Activated gamma-delta T cell treated with anti-CD3 and anti-CD28 coated beads, Interleukin-2, amount 50 U/mL, for 16 hours (primary cell): ENCODE data around the gene IZUMO4.

Experiments used
- DNase-seq: peaks from one replicate; pipeline ENCODE4 v3.0.0-alpha.2; 2020; ENCODE audit warnings: low read depth

The IZUMO4 gene

DNA sequence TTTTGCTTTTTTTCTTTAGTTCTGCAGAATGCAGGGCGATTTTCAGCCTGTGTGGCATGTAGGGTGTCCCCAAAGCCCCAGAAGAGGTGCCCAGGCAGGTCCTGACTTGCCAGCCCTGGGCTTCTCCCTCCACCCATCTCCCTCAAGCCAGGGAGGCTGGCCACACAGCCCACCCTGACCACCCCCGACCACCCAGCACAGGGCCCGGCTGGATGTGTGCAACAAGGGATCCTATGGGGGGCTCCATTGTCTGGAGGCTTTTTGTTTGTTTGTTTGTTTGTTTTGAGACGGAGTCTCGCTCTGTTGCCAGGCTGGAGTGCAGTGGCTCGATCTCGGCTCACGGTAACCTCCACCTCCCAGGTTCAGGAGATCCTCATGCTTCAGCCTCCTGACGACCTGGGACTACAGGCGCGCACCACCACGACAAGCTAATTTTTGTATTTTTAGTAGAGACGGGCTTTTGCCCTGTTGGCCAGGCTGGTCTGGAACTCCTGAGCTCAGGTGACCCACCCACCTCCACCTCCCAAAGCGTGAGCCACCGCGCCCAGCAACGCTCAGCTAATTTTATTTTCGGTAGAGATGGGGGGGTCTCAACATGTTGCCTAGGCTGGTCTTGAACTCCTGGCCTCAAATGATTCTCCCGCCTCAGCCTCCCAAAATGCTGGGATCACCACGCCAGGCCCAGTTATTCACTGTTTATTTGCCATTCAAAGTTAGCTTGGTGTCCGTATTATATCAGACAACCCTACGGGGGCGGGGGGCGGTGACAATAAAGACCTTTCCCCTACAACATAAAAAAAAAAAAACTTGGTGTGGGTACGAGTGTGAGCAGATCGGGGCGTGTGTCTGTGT lies 37.9 kb upstream of the IZUMO4 start:
- no peak for DNase-seq

DNA sequence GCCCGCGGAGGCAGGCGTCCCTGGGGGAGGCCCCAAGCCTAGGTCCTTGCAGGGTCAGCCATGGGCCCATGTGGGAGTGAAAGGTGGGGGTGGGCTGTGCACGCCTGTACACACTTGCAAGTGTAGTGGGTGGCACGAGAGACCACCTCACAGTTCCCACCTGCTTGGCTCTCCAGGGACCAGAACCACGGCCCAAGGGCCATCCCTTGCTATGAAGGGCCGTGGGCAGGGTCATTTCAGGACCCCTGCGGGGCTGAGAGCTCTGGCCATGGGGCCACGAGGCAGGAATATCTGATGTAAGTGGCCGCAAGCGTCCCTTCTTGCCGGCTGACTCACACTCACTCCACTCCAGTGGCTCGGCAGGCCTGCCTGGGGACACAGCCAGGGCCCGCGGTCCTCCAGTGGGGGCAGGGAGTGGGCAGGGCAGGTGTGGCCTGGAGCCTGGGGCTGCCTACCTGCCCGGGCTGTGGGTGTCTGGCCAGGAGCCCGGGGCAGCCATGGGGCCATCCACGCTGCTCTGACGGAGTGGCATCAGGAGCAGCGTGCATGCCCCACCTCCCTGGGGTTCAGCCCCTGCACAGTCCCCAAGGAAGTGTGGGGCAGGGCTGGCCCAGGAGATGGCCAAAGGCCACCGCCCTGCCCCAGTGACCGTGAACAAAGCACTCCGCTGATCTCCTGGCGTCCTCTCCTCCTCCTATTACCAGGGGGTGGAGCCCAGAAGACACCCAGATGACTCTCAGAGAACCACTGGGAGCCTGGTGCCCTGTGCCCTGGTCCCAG lies 37.1 kb upstream of the IZUMO4 start:
- DNase-seq, result no peak

DNA sequence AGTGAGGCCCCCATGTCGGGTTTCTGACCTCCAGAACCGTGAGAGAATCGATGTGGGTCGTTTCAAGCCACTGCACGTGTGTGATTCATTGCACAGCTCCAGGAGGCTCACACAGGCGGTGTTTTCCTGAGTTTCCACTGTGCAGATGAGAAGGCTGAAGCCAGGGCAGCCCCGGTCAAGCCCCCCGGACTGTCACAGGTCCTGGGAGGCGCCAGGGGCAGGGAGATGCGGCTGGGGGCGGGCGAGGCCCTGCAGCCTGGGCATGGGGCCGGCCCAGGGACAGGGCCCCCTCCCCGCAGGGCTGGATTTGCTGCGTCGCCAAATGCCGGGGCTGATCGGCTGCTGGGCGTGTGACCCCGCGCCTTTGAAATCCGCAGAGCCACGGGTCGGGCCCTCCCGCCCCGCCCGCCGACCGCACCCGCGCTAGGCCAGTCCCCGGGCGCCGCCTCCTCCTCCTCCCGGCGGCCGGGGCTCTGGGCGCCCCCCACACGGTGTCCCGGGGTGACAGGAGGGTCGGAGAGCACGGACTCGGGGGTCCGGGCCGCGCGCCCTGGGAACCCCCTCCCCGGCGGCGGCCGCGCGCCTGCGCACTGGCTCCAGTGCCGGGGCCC lies 35.7 kb upstream of the IZUMO4 start:
- DNase-seq, result no peak

DNA sequence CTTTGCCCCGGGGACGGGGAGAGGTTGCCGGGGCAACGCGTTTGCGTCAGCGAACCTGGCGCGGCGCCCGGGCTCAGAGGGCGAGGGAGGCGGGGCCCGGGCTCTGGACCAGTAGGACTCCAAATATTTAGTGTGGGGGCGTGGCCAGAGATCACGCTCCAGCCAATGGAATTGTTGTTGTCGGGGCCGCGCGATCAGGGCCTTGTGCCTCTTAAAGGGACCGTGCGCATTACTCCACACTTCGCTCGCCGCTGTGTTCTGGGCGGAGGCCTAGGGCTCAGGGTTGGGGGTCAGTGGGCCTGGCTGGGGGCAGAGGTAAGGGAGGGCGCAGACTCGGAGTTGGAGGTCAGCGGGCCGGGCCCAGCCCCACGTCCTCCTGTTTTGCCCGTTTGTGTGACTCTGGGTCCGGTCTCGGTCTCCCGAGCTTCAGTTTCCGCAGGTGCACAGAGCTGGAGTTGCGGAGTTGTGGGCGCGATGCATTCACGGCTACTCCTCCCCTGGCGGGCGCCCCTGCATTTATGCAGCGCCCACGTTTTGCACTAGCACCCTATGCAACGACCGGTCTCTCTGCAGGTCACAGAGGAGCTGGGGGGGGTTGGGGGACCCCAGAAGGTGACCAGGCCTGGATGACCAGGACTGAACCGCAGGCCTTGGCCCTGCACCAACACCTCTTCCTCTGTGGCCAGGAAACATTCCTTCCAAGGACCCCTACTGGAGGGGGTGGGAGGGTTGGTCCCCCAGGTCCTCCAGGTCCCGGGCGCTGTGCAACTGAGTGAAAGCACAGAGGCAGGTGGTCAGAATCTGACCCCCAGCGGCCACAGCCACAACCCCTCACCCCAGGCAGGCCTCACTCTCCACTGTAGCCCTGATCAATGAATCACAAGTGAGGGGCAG lies 35.0 kb upstream of the IZUMO4 start:
- DNase-seq, result peak; percentile 98

DNA sequence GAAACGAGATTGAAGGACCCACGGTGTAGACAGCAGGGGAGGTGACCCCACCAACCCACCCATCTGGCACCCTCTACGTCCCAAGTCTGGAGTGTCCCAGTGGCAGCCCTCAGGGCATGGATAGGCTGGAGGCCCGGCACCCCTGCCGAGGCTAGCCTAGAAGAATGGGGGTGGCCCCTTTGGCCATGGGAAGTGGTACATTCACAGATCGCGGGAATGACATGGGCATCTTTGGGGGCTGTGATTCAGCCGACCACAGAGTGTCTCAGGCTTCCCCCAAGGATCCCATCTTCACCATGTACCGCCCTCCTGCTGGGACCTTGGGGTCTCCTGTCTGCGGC lies 34.4 kb upstream of the IZUMO4 start:
- DNase-seq, result no peak

DNA sequence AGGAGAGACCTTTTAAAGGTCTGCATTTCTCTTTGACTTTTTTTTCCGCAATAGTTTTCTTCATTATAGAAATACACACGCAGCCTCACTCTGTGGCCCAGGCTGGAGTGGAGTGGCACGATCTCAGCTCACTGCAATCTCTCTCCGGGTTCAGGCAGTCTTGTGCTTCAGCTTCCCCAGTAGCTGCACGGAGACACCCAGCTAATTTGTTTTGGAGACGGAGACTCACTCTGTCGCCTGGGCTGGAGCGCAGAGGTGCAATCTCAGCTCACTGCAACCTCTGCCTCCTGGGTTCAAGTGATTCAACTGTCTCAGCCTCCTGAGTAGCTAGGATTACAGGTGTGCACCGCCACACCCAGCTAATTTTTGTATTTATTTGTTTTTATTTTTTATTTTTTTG lies 33.9 kb upstream of the IZUMO4 start:
- no peak for DNase-seq

DNA sequence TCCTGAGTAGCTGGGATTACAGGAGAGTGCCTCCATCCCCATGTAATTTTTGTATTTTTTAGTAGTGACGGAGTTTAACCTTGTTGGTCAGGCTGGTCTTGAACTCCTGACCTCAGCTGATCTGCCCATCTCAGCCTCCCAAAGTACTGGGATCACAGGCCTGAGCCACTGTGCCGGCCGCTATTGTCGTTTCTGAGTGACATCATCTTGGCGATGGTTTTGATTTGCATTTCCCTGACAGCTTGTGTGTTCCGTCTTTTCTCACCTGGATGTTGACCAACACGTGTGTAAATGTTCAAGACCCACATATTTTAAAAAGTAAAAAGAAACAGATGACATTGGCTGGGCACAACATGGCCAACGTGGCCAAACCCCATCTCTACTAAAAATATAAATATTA lies 32.9 kb upstream of the IZUMO4 start:
- no peak for DNase-seq

DNA sequence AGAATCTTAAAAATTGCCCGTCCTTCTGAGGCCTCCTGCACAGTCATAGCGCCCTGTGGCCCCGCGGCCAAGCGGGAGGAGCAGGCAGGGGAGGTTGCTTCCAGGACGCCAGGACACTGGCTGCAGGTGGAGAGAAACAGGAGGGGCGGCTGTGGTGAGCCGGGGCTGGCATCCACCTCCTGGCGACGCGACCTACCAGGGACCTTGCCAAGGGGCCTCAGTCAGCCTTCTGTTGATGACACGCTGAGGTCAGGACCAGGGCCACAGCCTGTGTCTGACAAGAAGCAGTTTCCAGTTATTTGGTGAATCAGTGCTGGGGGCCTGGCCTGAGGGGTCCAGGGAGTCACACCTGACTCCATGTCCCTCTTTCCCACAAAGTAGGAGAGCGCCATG lies 32.3 kb upstream of the IZUMO4 start:
- no peak for DNase-seq

DNA sequence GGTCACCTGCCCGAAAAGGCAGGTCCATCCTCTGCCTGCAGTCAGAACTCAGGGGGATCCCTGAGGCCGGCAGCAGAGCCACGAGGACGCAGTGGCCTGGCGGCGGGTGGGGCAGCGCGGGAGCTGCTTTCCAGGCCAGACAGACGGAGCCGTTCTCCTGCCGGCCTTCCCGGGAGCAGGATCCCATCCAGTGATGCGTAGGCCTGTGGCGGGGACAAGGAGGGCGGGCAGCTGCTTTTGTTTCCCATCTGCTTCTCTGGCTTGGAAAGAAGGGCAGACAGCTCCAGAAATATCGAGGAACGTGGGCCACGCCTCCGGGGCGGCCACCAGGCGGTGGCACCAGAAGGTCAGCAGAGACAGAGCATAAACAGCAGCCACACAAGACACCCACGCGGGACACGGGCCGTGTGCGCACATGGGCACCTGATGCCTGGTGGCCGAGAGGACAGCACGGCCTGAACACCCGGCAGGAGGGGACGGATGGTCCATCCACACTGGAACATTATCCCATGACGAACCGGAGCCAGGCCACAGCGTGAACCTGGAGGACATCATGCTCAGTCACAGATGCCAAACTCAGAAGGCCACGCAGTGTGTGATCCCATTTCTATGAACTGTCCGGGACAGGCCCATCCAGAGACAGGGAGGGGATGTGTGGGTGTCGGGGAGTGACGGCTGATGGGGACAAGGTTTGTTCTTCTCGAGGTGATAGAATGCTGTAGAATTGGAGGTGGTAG lies 31.8 kb upstream of the IZUMO4 start:
- no peak for DNase-seq

DNA sequence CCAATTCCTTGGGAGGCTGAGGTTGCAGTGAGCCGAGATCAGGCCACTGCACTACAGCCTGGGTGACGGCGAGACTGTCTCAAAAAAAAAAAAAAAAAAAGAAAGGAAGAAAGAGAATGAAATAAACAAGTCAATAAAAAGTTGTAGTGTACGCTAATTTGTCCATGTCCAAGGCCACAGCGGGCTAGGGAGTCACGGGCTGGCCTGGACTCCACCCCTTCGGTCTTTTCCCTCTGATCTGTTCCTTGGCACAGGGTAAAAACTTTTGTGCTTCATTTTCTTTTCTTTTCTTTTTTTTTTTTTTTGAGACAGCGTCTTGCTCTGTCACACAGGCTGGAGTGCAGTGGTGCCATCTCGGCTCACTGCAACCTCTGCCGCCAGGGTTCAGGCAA lies 26.3 kb upstream of the IZUMO4 start:
- DNase-seq, result no peak

DNA sequence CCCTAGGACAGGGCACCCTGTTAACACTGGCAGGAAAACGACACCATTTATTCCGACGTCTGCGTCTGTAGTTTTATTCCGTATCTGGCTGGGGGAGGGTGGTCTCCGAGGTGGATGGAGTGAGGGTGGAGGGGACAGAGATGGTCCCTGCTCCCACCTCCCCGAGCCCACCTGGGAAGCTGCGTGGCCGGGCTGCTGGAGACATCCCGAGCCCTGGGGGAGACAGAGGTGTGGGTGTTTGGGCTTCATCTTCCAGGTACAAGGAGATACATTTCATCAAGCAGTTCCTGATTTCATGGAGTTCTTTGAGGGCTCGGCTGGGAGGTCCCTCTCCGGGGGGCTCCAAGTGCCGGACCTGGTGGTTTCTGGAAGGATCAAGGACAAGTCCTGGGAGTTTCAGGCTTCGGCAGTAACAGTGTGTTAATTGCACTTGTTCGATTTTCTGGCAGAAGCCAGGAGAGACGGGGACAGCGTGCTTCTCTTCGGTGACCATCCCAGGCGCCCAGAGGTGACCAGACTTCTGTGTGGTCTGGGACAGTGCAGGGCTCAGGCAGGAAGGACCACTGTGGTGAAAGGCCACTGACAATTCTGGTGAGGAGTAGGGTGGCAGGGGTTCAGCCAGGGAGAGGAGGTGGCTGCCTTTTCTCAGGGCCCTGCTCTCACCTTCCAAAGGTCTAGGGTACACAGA lies 25.6 kb upstream of the IZUMO4 start:
- no peak for DNase-seq

DNA sequence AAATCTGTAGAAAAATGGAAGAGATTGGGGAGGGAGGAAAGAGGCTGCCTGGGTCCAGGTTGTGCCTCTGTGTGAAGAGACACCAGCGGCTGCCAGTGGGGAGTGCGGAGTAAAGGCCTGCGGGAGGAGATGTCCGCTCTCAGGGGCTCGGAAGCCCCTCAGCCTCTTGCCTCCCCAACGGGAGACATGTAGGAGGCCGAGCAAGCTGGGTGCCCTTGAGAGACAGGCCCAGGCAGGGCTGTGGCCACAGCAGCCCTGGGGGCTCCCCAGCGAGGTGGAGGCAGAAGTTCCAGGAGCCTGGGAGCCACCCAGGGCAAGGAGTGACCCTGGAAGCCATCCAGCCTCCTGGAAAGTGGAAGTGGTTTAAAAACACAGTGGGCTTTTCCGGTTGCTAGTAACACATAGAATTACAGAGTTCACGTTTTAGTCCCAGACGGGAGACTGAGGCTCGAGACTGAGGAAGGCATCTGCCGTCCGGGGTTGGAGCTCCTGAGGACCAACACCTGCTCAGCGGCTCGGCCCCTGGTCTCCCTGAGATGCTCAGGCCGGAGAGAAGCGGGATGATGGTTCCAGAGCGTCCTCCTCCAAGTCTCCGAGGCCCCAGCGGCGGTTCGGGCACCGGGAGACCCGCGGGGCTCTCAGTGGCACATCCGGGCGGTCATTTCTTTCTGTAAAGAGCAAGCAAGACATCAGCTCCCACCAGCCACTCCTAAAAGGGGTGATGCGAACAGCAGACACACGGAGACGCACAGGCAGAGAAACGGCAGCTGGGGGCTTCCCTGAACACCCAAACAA lies 23.8 kb upstream of the IZUMO4 start:
- DNase-seq, result no peak

DNA sequence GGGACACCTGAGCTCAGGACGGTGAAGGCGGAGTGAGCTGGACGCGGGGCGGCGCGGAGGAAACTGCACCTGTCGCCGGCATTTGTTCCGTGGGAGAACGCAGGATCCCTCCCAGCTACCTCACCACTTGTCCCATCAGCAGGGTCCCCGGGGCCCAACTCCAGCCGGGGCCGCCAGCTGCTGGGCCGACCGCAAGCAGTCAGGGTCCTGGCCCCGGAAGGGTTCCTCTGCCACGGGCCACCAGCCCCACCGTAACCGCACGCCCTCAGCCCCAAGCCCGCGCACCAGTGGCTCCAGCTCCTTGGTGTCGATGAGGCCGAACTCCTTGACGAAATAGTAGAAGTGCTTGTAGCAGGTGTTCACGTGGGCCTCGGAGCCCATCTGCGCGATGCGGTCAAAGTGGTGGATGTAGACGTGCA lies 20.2 kb upstream of the IZUMO4 start:
- DNase-seq, result no peak

DNA sequence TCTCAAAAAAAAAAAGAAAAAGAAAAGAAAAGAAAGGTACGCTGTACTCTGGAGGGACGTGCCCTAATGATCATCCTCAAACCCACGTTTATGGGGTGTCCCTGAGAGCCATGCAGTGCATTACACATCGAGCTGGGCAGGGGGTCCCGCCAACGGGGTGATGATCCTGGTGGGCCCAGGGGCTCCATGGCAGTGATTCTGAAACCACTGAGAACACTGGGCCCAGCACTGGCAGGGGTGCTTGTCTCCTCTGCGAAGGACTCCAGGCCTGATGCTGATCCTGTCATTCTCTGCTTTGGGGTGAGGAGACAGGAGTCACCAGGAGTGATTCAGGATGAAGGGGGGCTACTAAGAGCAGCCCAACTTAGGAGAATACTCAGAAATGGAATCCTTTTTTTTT lies 19.3 kb upstream of the IZUMO4 start:
- DNase-seq, result no peak

DNA sequence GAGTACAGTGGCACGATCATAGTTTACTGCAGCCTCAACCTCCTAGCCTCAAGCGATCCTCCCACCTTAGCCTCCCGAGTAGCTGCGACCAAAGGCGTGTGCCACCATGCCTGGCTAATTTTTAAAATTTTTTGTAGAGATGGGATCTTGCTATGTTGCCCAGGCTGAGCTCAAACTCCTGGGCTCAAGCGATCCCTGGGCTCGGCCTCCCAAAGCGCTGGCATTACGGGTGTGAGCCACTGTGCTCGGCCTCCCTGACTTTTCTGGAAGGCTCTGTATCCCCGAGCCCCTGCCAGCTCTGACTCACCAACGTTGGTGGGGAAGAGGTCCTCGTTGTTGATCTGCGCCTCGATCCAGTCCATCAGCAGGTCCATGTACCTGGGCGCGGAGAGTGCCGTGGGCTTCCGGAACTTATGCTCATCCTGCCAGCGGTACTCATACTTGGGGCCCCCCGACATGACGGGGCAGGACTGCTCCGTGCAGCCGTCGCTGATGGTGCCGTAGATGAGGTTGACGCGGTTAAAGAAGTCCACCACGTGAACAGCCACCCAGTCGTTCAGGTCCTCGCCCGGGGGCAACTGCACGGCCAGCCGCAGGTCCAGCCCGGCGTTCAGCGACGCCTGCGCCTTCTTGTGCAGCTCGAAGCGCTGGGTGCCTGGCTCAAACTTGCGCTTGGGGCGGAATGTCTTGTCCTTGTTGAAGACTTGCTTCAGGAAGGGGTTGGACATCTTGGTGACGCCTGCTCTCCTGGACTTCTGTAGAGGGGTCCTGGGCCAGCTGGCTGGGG lies 18.7 kb upstream of the IZUMO4 start:
- DNase-seq, result no peak

DNA sequence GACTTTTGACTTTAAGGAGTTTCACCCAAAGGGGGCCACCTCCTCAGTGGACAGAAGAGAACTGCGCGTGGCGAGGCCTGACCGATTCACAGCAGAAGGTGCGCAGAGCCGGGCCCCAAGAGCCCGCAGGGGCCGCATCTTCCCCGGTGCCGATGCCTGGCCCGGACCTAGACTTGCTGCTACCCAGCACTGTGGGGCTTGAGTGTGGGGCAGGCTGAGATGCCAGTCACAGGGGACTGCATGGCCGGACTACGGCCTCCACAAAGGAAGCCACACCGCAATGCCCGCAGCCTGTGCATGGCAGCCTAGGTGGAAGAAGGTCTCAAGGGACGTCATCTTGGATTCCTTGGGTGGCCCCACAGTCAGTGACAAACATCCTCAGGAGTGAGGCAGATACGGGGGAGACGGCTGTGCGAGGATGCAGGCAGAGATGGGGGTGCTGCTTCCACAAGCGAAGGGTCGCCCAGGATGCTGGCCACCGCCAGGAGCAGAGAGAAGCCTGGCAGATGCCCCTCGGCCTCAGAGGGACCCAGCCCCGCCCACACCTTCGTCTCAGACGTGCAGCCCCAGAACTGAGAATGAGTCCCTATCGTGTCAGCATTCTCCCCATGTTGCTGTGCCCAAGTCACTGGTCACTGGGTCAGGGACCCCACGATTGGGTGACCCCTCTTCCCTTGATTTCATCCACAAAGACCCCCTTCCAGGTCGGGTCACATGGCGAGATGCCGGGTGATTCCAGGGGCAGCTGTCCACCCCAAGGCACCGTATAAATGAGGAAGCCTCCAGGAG lies 17.4 kb upstream of the IZUMO4 start:
- DNase-seq, result no peak

DNA sequence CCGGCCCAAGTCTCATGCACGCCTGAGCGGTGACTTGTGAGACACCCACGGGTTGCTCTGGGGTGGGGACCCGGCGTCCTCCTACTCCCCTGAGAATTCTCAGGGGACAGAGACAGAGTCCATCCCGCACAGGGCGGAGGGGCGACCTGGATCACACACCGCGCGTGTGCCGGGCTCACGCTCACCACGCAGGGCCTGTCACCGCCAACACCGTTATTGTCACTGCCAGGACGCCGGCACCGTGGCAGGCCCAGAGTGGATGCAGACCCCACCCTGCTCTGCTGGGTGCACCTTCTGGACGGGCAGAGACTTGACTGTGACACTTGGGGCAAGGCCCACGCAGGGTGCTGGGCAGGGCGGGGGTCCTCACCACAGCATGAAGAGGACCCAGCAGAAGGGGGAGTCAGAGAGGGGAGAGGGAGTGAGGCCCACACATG lies 16.8 kb upstream of the IZUMO4 start:
- no peak for DNase-seq

DNA sequence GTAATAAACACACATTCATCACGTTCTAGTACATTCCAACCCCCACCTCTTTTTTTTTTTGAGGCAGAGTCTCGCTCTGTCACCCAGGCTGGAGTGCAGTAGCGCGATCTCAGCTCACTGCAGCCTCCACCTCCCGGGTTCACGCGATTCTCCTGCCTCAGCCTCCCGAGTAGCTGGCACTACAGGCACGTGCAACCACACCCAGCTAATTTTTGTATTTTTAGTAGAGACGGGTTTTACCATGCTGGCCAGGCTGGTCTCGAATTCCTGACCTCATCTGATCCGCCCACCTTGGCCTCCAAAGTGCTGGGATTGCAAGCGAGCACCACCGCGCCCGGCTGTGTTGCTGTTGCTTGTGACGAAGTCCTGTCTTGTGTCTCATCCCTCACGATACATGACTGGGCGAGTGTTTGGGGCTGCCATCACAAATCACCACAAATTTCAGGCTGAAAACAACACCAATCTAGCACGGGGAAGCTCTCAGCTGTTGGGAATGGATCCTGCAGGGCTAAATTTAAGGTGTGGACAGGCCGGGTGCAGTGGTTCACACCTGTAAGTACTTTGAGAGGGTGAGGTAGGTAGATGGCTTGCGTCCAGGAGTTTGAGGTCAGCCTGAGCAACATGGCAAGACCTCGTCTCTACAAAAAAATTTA lies 16.3 kb upstream of the IZUMO4 start:
- no peak for DNase-seq
